Urinary bladder (tissue), 4 donors: Measurements from ENCODE around the gene RIC3. TPM values are rescaled to one million over a fixed set of nuclear protein-coding genes. Genes with fewer than 3 reads are reported as not detected.

Experiments
- DNase-seq: peaks from one replicate; pipeline ENCODE4 v3.0.0-alpha.2; 2015; ENCODE audit errors: extremely low spot score
- H3K27ac ChIP-seq: one replicate; pipeline ENCODE4 v1.5.1; 2013; ENCODE audit warnings: low read depth, mild to moderate bottlenecking, moderate library complexity
- H3K36me3 ChIP-seq: one replicate; pipeline ENCODE4 v1.6.1; 2013; ENCODE audit warnings: mild to moderate bottlenecking, moderate library complexity; ENCODE audit not compliant: insufficient read depth
- H3K4me1 ChIP-seq: one replicate; pipeline ENCODE4 v1.6.1; 2013; ENCODE audit warnings: mild to moderate bottlenecking, moderate library complexity; ENCODE audit not compliant: insufficient read depth
- H3K4me3 ChIP-seq: one replicate; pipeline ENCODE4 v1.5.1; 2013; ENCODE audit warnings: low read depth, low read length
- WGBS: extraction: QIAGEN DNeasy Blood & Tissue Kit; methylation state at CpG from one replicate; pipeline ENCODE4 v1.1.7; 2013; 5-methylcytosine and 5-hydroxymethylcytosine counted together
- polyA plus RNA-seq: library from polyadenylated mRNA; stranded (reverse); fragments of 200-250 nt; gene quantifications from one replicate; pipeline ENCODE4 v1.2.3, GENCODE V29; 2013
- total RNA-seq: library from RNA; depleted of rRNA; stranded (reverse); fragments of >200 nt; gene quantifications from one replicate; pipeline ENCODE4 v1.2.3, GENCODE V29; 2014
- donor health status: healthy with polysubstance abuse.
- donor health status: healthy.

The RIC3 gene
- total and polyA plus RNA-seq, 2 donors, result 7.2 to 8.8 TPM

- no peak for DNase-seq
- WGBS, result 86% methylated on average over 11 of the region's 11 CpGs
Measured at GRCh38 chr11:8202516-8203413, 33.9 kb upstream of the RIC3 start.

DNA sequence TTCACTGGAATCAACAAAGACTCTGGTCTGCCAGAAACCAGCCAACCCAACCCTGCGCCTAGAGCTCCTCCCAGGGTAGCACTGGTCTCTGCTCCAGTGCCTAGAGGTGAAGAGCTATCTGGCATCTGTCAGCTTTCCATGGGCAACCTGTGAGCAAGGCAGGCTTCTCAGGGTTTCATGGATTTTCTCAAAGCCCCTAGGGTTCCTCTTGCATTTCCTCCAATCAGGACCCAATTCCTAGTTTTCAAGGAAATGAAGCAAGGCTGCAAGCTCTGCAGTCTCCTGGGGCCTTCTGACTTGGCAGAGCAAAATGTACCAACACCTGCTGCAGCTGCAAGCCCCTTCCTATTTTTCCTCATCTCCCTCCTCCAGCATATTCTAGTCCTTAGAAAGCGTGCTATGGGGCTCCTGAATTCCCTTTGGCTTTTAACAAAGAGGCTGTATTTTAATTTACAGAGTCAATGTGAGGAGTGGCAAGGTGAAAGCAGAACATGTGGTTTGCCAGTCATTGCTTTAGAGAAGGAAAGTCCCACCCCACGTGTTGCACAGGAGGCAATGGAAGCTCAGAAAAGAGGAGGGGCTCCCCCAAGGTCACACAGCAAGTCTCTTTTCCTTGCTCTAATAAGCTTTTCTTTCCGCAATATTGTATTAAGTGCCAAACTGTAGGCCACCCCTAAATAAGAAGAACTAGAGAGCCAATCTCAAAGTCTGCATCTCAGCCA lies 33.0 kb upstream of the RIC3 start:
- Histone ChIP-seq H3K27ac (no peak overlapping the region), H3K36me3 (no peaks in the 10 kb centered on the region), H3K4me3 (no peak overlapping the region), H3K4me1 (no peaks in the 10 kb centered on the region)
- no peak for DNase-seq
- WGBS, result 61% methylated on average over 4 of the region's 4 CpGs

More at GRCh38 chr11:8202516-8203413, 33.9 kb upstream of the RIC3 start:
- Histone ChIP-seq H3K36me3 (no peaks in the 10 kb centered on the region), H3K4me3 (no peak overlapping the region), H3K4me1 (no peaks in the 10 kb centered on the region), H3K27ac (no peak overlapping the region)

DNA sequence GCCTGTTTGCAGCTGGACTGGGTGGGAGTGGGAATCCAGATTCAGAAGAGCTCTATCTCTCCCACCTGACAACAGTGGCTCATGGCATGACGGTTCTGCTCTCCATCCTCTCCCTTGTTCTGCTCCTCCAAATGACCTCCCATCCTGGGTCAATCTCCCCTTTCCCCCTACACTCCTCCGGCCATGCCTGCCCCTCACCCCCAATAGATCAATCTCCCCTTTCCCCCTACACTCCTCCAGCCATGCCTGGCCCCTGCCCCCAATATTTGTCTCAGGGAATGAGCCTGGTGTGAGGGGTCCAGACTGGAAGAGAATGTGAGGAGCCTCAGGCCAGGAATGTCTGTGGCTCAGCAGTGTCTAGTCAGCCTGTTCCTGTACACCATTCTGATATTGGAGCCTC lies 30.9 kb upstream of the RIC3 start:
- H3K4me1 ChIP-seq, result no peaks in the 10 kb centered on the region
- 57% methylated on average over 2 of the region's 2 CpGs for WGBS
- H3K4me3 ChIP-seq, result no peak overlapping the region
- no peaks in the 10 kb centered on the region for H3K36me3 ChIP-seq
- no peak for DNase-seq
- no peak overlapping the region for H3K27ac ChIP-seq

GRCh38 chr11:8196749-8197148 lies 27.9 kb upstream of the RIC3 start:
- no peak overlapping the region for H3K4me3 ChIP-seq
- no peaks in the 10 kb centered on the region for H3K4me1 ChIP-seq
- no peak for DNase-seq
- no peak overlapping the region for H3K27ac ChIP-seq
- H3K36me3 ChIP-seq, result no peaks in the 10 kb centered on the region

- no peak overlapping the region for H3K4me3 ChIP-seq
- no peaks in the 10 kb centered on the region for H3K36me3 ChIP-seq
- WGBS, result 62% methylated on average over 4 of the region's 4 CpGs
- DNase-seq, result no peak
- H3K4me1 ChIP-seq, result no peaks in the 10 kb centered on the region
- H3K27ac ChIP-seq, result no peak overlapping the region
Measured at GRCh38 chr11:8194956-8195355, 26.1 kb upstream of the RIC3 start.

GRCh38 chr11:8192896-8193209 lies 24.0 kb upstream of the RIC3 start:
- Histone ChIP-seq H3K36me3 (no peaks in the 10 kb centered on the region), H3K4me1 (no peaks in the 10 kb centered on the region), H3K4me3 (no peak overlapping the region), H3K27ac (no peak overlapping the region)
- 25% methylated on average over 5 of the region's 5 CpGs for WGBS
- DNase-seq, result no peak

DNA sequence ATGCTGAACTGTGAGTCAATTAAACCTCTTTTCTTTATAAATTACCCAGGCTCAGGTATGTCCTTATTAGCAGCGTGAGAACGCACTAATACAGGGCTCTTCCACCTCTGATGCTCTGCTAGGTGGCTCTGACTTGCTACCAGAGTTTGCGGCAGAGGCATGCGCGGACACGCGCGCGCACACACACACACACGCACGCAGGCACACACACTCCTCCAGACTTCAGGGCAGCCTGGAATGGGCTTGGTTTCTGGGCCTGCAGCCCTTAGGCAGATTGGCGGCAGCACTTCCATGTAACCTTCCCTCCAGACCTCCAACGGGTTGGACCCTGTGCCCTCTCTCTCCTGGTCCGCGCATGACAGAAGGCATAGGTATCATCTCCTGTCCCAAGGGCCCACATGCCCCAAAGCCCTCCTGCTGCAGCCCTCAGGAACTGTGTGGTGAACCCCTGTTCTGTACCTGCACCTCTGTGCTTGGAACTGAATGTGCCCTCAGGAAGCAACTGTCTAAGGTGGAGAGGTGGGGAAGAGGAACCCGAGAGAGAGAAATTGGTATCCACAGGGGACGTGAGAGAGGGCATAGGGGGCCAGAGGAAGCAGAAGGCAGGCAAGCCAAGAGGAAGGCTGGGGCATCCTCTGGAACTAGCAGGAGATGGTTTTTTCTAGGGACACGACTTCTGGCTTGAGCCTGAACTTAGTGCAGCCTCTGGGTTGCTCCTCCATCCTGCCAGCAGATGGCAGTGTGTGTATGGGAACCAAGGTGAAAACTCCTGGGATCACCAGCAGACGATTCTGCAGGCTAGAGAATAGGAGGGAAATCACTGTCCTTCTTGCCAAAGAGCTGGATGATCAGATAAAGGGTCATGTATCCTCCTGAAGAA lies 23.4 kb upstream of the RIC3 start:
- no peak overlapping the region for H3K4me3 ChIP-seq
- H3K27ac ChIP-seq, result no peak overlapping the region
- H3K4me1 ChIP-seq, result no peaks in the 10 kb centered on the region
- no peak for DNase-seq
- WGBS, result 71% methylated on average over 19 of the region's 19 CpGs
- H3K36me3 ChIP-seq, result no peaks in the 10 kb centered on the region

GRCh38 chr11:8190431-8190830 lies 21.6 kb upstream of the RIC3 start:
- no peak overlapping the region for H3K27ac ChIP-seq
- H3K4me3 ChIP-seq, result no peak overlapping the region
- no peak for DNase-seq
- 29% methylated on average over 2 of the region's 2 CpGs for WGBS
- no peaks in the 10 kb centered on the region for H3K4me1 ChIP-seq
- no peaks in the 10 kb centered on the region for H3K36me3 ChIP-seq

- 90% methylated on average over 2 of the region's 2 CpGs for WGBS
- H3K4me3 ChIP-seq, result no peak overlapping the region
- no peak for DNase-seq
- no peak overlapping the region for H3K27ac ChIP-seq
- no peaks in the 10 kb centered on the region for H3K4me1 ChIP-seq
- H3K36me3 ChIP-seq, result no peaks in the 10 kb centered on the region
Measured at GRCh38 chr11:8186429-8186828, 17.6 kb upstream of the RIC3 start.

GRCh38 chr11:8183111-8183510 lies 14.3 kb upstream of the RIC3 start:
- Histone ChIP-seq H3K4me1 (no peaks in the 10 kb centered on the region), H3K4me3 (no peak overlapping the region), H3K36me3 (no peaks in the 10 kb centered on the region), H3K27ac (no peak overlapping the region)
- DNase-seq, result no peak
- 76% methylated on average over 5 of the region's 5 CpGs for WGBS

GRCh38 chr11:8180469-8180868 lies 11.6 kb upstream of the RIC3 start:
- Histone ChIP-seq H3K27ac (no peak overlapping the region), H3K4me1 (no peaks in the 10 kb centered on the region), H3K4me3 (no peak overlapping the region), H3K36me3 (no peaks in the 10 kb centered on the region)
- 49% methylated on average over 4 of the region's 4 CpGs for WGBS
- no peak for DNase-seq

- 62% methylated on average over 1 of the region's 1 CpG for WGBS
- H3K36me3 ChIP-seq, result no peaks in the 10 kb centered on the region
Measured at GRCh38 chr11:8178297-8178696, 9.5 kb upstream of the RIC3 start.

DNA sequence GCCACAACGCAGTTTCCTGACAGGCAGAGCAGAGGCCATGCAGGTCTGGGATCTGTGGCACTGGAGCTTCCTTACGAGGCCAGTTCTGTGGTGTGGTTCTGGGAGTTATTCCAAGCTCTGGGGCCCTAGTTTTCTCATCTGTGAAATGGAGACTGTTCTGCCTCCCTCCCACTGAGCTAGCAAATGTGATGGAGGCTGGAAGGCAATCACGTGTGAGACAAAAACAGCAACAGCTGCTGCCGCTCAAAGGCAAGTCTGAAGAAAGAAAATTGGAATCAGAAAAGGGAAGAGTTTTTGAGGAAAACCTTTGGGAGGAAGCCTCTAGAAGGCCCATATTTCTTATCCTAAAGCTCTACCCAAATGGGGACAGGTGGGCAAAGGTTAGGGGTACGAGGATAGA lies 8.3 kb upstream of the RIC3 start:
- 41% methylated on average over 5 of the region's 5 CpGs for WGBS
- no peak for DNase-seq
- H3K4me3 ChIP-seq, result no peak overlapping the region

More at GRCh38 chr11:8178297-8178696, 9.5 kb upstream of the RIC3 start:
- Histone ChIP-seq H3K4me1 (no peaks in the 10 kb centered on the region), H3K27ac (no peak overlapping the region), H3K4me3 (no peak overlapping the region)
- DNase-seq, result no peak

More for the DNA sequence above, 8.3 kb upstream of the RIC3 start:
- Histone ChIP-seq H3K27ac (no peak overlapping the region), H3K36me3 (no peaks in the 10 kb centered on the region), H3K4me1 (no peaks in the 10 kb centered on the region)
